C4-2B (cell line): ENCODE data around the gene RAB11A.

ENCODE experiments used
- ZFX ChIP-seq: fragments of 450-650 bp; IDR thresholded peaks from 2 replicates; pipeline ENCODE4 v1.6.1; 2017
- TF ChIP-seq, protein P1 (sequence below): fragments of 450-650 bp; conservative IDR thresholded peaks from 2 replicates; pipeline ENCODE4 v1.5.1; 2017; ENCODE audit warnings: mild to moderate bottlenecking

DNA sequence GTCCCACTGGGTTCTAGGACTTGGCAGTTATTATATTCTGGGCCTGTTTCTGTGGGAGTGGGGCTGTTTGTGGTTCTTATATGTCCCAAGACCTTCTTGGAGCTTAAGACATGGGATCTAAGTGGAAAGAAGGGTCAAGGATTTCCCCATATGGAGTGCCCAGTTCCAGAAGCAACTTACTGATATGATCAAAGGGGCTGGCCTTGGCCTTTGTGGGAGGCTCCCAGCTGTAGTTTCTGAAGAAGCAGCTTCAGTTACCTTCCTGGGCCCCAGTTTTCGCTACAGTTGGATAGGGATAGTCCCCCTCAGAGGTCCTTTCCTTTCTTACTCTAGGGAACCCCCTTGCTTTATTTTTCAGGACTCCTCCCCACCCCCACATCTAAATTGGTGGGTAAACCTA lies 56.0 kb downstream of the RAB11A start:
- TF ChIP-seq, protein P1, sequence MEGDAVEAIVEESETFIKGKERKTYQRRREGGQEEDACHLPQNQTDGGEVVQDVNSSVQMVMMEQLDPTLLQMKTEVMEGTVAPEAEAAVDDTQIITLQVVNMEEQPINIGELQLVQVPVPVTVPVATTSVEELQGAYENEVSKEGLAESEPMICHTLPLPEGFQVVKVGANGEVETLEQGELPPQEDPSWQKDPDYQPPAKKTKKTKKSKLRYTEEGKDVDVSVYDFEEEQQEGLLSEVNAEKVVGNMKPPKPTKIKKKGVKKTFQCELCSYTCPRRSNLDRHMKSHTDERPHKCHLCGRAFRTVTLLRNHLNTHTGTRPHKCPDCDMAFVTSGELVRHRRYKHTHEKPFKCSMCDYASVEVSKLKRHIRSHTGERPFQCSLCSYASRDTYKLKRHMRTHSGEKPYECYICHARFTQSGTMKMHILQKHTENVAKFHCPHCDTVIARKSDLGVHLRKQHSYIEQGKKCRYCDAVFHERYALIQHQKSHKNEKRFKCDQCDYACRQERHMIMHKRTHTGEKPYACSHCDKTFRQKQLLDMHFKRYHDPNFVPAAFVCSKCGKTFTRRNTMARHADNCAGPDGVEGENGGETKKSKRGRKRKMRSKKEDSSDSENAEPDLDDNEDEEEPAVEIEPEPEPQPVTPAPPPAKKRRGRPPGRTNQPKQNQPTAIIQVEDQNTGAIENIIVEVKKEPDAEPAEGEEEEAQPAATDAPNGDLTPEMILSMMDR, result no peak
- no peak for TF ChIP-seq ZFX
